Subcutaneous adipose tissue (tissue), 4 donors: ENCODE measurements around the gene MBNL2. TPM values are rescaled to one million over a fixed set of nuclear protein-coding genes. Genes with fewer than 3 reads are reported as not detected.

Experiments used
- CTCF ChIP-seq: fragments of 450-650 bp; IDR thresholded peaks from one replicate; pipeline ENCODE4 v1.5.1; 2016; ENCODE audit warnings: low read depth, mild to moderate bottlenecking, control low read depth, antibody characterized with exemption, moderate library complexity
- total RNA-seq, 4 donors: library from RNA; depleted of rRNA; stranded (reverse); fragments of >200 nt; gene quantifications; one replicate each; pipeline ENCODE4 v1.1.0, GENCODE V29; 2016

Gene MBNL2
- total RNA-seq, 4 donors from 2014 or later = 83.9 to 141 (median 91.2) TPM

DNA sequence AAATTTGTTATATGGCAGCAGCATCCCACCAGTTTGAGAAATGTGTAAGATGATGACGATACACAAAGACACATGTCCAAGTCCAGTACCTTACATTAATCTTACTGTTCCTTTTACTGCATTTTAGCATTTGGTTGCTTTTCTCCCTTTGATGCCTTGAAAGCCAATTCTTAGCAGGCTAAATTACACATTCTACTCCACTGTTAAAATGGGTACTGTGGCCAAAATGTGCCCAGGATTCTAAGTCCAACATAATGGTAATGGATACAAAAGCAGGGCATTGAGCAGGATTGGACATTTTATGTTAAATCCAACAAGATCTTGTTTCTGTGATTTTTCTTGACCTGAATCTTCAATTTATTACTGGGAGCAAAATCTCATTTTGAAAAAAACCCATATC lies 159.1 kb downstream of the MBNL2 start:
- no peak for TF ChIP-seq CTCF

GRCh38 chr13:97382276-97382675 lies 160.1 kb downstream of the MBNL2 start:
- no peak for TF ChIP-seq CTCF

- no peak for TF ChIP-seq CTCF
Measured at GRCh38 chr13:97384371-97384770, 162.2 kb downstream of the MBNL2 start.

GRCh38 chr13:97385146-97385545 lies 163.0 kb downstream of the MBNL2 start:
- no peak for TF ChIP-seq CTCF

GRCh38 chr13:97385854-97386253 lies 163.7 kb downstream of the MBNL2 start:
- no peak for TF ChIP-seq CTCF

- no peak for TF ChIP-seq CTCF
Measured at GRCh38 chr13:97386801-97387484, 164.8 kb downstream of the MBNL2 start.

DNA sequence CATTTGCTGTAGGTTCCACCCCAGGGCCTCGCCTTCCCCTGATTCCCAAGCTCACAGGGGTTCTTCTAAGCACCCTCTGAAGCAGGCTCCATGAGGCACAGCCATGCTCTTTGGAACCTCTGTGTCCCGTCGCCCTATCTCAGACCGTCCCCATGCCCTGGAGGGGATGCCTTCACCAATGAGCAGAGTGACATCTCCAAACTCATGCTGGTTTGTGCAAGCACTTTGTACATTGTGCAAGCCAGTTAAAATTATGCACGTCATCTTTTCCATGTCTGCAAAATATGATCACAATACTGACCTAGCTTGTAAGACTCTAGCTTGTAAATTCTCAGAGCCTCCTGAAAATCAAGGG lies 165.3 kb downstream of the MBNL2 start:
- no peak for TF ChIP-seq CTCF
